GM12801 (cell line): ENCODE data around the gene SUSD1.

Experiments used
- CTCF ChIP-seq: IDR thresholded peaks from one replicate; pipeline ENCODE4 v1.5.1; 2011; ENCODE audit warnings: control low read depth; ENCODE audit not compliant: insufficient read length; ENCODE audit errors: extremely low read depth

The SUSD1 gene

GRCh38 chr9:112033237-112034215, 141.6 kb downstream of the SUSD1 start:
- no peak for TF ChIP-seq CTCF

GRCh38 chr9:112032743-112033142, 142.4 kb downstream of the SUSD1 start:
- TF ChIP-seq CTCF, result no peak

GRCh38 chr9:112032009-112032408, 143.1 kb downstream of the SUSD1 start:
- no peak for TF ChIP-seq CTCF

- no peak for TF ChIP-seq CTCF
Observed at GRCh38 chr9:112031400-112031799, 143.7 kb downstream of the SUSD1 start.

- TF ChIP-seq CTCF, result no peak
Observed at GRCh38 chr9:112029921-112030444, 145.1 kb downstream of the SUSD1 start.

DNA sequence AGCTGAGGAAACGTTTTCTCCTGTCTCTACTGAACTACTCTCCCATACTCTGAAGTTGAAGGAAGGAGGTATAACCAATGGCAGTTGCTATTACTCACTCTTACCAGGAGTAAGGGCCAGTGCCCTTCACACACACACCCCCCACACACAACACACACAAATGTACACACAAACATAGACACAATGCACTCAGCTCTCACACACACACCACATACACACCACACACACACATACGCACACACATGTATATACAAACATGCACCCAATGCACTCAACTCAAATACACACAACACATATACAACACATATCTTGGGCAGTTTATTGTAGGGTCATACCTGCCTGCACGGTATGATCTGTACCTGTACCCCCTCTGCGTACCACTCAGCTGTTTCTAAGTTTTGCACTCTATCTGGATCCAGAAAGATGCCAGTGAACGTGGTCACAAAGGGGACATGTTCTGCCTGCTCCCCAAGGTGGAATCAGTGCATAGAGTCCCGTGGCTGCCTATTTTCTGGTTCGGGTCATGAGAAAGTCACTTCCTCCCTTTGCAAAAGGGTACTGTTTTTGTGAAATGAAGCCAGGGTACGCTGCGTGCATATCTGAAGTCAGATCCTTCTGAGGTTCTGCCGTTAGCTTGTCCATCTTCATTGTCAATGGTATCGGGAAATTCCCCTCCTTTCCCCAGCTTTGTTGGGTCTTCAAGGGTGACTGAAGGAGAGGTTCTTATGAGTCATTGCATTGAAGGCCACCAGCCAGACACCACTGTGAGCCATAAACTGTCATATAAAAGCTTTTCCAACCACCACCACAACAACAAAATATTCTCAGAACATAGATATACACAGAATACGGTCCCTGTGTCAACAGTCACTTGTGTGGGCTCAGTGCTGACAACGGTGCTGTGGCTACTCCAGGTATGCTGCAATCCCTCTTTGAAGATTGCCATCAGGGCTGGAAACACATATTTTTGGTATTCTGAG, 146.6 kb downstream of the SUSD1 start:
- TF ChIP-seq CTCF, result no peak

- no peak for TF ChIP-seq CTCF
Observed at GRCh38 chr9:112025850-112026249, 149.2 kb downstream of the SUSD1 start.
